ENCODE data around the gene ZFP36L2.

ZFP36L2 gene

DNA sequence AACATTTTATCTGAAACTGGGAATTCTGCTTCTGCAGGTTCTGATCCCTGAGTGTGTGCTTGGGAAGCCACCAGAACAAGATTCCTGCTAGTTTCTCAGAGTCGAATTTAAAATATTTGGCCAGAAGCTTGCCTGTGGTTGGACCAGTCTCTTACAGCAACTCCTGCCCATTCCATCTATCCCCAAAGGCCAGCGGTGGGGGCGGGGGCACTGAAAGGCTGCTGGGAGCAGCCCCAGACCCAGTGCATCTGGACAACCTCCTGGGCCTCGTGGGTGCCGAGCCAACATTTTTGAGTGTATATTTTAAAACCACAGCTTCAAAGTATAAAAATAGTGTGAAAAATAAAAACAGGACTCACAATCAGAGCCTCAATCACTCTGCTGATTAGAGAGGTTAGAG is 38.6 kb upstream of the ZFP36L2 start:
- no peaks in the 10 kb centered on the region for H3K9me3 ChIP-seq (ENCODE audit: control insufficient read depth, insufficient read depth, low read depth, low read length)
- POLR2A ChIA-PET: no interaction called here
- no peaks in the 10 kb centered on the region for H3K4me1 ChIP-seq (ENCODE audit: control insufficient read depth, insufficient read depth, low read length)
- no peak overlapping the region for H3K27ac ChIP-seq (ENCODE audit: extremely low read depth, low read depth, low read length)
- TF ChIP-seq, protein P1, sequence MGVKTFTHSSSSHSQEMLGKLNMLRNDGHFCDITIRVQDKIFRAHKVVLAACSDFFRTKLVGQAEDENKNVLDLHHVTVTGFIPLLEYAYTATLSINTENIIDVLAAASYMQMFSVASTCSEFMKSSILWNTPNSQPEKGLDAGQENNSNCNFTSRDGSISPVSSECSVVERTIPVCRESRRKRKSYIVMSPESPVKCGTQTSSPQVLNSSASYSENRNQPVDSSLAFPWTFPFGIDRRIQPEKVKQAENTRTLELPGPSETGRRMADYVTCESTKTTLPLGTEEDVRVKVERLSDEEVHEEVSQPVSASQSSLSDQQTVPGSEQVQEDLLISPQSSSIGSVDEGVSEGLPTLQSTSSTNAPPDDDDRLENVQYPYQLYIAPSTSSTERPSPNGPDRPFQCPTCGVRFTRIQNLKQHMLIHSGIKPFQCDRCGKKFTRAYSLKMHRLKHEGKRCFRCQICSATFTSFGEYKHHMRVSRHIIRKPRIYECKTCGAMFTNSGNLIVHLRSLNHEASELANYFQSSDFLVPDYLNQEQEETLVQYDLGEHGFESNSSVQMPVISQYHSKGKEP (tag by site-specific recombination; IDR thresholded peaks at IDR 0.05): no peak
- TF ChIP-seq ZIC2 (tag by site-specific recombination; IDR thresholded peaks at IDR 0.05) (no peak), REPIN1 (tag by site-specific recombination; IDR thresholded peaks at IDR 0.05; ENCODE audit: low read depth) (no peak)
- TF ChIP-seq, protein P2, sequence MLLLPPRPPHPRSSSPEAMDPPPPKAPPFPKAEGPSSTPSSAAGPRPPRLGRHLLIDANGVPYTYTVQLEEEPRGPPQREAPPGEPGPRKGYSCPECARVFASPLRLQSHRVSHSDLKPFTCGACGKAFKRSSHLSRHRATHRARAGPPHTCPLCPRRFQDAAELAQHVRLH (tag by site-specific recombination; IDR thresholded peaks at IDR 0.05): no peak
- no peaks in the 10 kb centered on the region; a peak in 1 of 3 replicates for H3K36me3 ChIP-seq (ENCODE audit: control insufficient read depth in 2 of 2, insufficient read depth in 1 of 2, low read length in 2 of 2)
- H3K4me3 ChIP-seq (ENCODE audit: low read depth, low read length): no peak overlapping the region
- CTCF ChIA-PET: interaction anchor here (0.7 to 1.1 kb wide), 2 partner anchors 22 to 219 kb away, joined by 4 to 6 read pairs; no protein-coding TSS in a partner anchor

DNA sequence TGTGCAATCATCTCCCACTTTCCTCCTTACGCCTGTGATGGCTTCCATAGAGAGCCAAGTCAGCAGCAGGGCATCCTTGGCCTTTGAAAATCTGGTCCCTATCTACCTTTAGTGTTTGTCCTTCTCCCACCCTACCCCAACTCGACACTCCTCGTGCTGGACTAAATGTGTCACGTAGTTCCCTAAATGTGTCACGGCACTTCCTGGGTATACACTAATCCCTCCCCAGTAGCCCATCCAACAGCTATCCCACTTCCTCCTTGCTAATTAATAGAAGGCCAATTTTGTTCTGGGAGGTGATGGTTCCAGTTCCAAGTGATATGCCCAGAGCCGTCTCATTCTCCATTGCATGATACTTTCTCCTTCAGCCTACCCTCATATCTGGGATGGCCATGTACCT is 36.5 kb upstream of the ZFP36L2 start:
- Histone ChIP-seq H3K9me3 (ENCODE audit: control insufficient read depth, insufficient read depth, low read depth, low read length) (no peaks in the 10 kb centered on the region), H3K27ac (ENCODE audit: extremely low read depth, low read depth, low read length) (no peak overlapping the region), H3K4me3 (ENCODE audit: low read depth, low read length) (no peak overlapping the region), H3K36me3 (ENCODE audit: control insufficient read depth in 2 of 2, insufficient read depth in 1 of 2, low read length in 2 of 2) (no peaks in the 10 kb centered on the region; a peak in 1 of 3 replicates), H3K4me1 (ENCODE audit: control insufficient read depth, insufficient read depth, low read length) (no peaks in the 10 kb centered on the region)
- no peak for TF ChIP-seq ZNF239 (tag by site-specific recombination; IDR thresholded peaks at IDR 0.05)
- no peak for TF ChIP-seq ZNF654 (tag by site-specific recombination; IDR thresholded peaks at IDR 0.05; ENCODE audit: low read depth)
- TF ChIP-seq ZNF670 (tag by site-specific recombination; IDR thresholded peaks at IDR 0.05; ENCODE audit: low read depth): no peak
- no peak for TF ChIP-seq ZNF138 (tag by site-specific recombination; IDR thresholded peaks at IDR 0.05; ENCODE audit: borderline replicate concordance)
- TF ChIP-seq ZNF112 (tag by site-specific recombination; IDR thresholded peaks at IDR 0.05): no peak
- no peak for TF ChIP-seq ZNF626 (tag by site-specific recombination; IDR thresholded peaks at IDR 0.05)
- TF ChIP-seq ZNF521 (tag by site-specific recombination; IDR thresholded peaks at IDR 0.05): no peak
- TF ChIP-seq SETDB1 (IDR thresholded peaks at IDR 0.05; ENCODE audit: insufficient read length, low read length): no peak
- TF ChIP-seq, protein P3, sequence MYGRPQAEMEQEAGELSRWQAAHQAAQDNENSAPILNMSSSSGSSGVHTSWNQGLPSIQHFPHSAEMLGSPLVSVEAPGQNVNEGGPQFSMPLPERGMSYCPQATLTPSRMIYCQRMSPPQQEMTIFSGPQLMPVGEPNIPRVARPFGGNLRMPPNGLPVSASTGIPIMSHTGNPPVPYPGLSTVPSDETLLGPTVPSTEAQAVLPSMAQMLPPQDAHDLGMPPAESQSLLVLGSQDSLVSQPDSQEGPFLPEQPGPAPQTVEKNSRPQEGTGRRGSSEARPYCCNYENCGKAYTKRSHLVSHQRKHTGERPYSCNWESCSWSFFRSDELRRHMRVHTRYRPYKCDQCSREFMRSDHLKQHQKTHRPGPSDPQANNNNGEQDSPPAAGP (tag by site-specific recombination; IDR thresholded peaks at IDR 0.05): no peak
- TF ChIP-seq ZNF19 (tag by site-specific recombination; IDR thresholded peaks at IDR 0.05; ENCODE audit: low read depth): no peak
- TF ChIP-seq ZNF501 (tag by site-specific recombination; IDR thresholded peaks at IDR 0.05): no peak
- TF ChIP-seq ZNF473 (tag by site-specific recombination; IDR thresholded peaks at IDR 0.05): no peak
- TF ChIP-seq, protein P4, sequence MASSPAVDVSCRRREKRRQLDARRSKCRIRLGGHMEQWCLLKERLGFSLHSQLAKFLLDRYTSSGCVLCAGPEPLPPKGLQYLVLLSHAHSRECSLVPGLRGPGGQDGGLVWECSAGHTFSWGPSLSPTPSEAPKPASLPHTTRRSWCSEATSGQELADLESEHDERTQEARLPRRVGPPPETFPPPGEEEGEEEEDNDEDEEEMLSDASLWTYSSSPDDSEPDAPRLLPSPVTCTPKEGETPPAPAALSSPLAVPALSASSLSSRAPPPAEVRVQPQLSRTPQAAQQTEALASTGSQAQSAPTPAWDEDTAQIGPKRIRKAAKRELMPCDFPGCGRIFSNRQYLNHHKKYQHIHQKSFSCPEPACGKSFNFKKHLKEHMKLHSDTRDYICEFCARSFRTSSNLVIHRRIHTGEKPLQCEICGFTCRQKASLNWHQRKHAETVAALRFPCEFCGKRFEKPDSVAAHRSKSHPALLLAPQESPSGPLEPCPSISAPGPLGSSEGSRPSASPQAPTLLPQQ (tag by site-specific recombination; IDR thresholded peaks at IDR 0.05): no peak
- TF ChIP-seq ZNF133 (tag by site-specific recombination; IDR thresholded peaks at IDR 0.05): no peak
- TF ChIP-seq, protein P5, sequence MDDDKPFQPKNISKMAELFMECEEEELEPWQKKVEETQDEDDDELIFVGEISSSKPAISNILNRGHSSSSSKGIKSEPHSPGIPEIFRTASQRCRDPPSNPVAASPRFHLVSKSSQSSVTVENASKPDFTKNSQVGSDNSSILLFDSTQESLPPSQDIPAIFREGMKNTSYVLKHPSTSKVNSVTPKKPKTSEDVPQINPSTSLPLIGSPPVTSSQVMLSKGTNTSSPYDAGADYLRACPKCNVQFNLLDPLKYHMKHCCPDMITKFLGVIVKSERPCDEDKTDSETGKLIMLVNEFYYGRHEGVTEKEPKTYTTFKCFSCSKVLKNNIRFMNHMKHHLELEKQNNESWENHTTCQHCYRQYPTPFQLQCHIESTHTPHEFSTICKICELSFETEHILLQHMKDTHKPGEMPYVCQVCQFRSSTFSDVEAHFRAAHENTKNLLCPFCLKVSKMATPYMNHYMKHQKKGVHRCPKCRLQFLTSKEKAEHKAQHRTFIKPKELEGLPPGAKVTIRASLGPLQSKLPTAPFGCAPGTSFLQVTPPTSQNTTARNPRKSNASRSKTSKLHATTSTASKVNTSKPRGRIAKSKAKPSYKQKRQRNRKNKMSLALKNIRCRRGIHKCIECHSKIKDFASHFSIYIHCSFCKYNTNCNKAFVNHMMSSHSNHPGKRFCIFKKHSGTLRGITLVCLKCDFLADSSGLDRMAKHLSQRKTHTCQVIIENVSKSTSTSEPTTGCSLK (tag by site-specific recombination; IDR thresholded peaks at IDR 0.05): no peak
- TF ChIP-seq, protein P6, sequence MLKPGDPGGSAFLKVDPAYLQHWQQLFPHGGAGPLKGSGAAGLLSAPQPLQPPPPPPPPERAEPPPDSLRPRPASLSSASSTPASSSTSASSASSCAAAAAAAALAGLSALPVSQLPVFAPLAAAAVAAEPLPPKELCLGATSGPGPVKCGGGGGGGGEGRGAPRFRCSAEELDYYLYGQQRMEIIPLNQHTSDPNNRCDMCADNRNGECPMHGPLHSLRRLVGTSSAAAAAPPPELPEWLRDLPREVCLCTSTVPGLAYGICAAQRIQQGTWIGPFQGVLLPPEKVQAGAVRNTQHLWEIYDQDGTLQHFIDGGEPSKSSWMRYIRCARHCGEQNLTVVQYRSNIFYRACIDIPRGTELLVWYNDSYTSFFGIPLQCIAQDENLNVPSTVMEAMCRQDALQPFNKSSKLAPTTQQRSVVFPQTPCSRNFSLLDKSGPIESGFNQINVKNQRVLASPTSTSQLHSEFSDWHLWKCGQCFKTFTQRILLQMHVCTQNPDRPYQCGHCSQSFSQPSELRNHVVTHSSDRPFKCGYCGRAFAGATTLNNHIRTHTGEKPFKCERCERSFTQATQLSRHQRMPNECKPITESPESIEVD (tag by site-specific recombination; IDR thresholded peaks at IDR 0.05): no peak
- CTCF ChIA-PET: interaction anchor here (0.6 kb wide), 1 partner anchor 139 kb away, joined by 5 read pairs; no protein-coding TSS in a partner anchor
- POLR2A ChIA-PET: no interaction called here
